ENCODE data around the gene SMAD2.
A peak's percentile ranks its signal among the peaks of the same experiment; 100 is the strongest.

The SMAD2 gene

GRCh38 chr18:47953471-47953931 is 23.0 kb upstream of the SMAD2 start:
- TF ChIP-seq CSRNP3 (CRISPR knock-in tag; IDR thresholded peaks at IDR 0.05) (no peak), CSDC2 (CRISPR knock-in tag; IDR thresholded peaks at IDR 0.05) (no peak), BACH2 (CRISPR knock-in tag; IDR thresholded peaks at IDR 0.05; ENCODE audit: borderline replicate concordance) (no peak), PPARA (CRISPR knock-in tag; IDR thresholded peaks at IDR 0.05; ENCODE audit: borderline replicate concordance) (no peak), ZNF70 (CRISPR knock-in tag; IDR thresholded peaks at IDR 0.05) (no peak), CREB5 (CRISPR knock-in tag; IDR thresholded peaks at IDR 0.05; ENCODE audit: low read depth) (no peak), ISL1 (CRISPR knock-in tag; IDR thresholded peaks at IDR 0.05) (no peak), GLIS3 (CRISPR knock-in tag; IDR thresholded peaks at IDR 0.05) (no peak), ZNF8 (CRISPR knock-in tag; IDR thresholded peaks at IDR 0.05) (no peak), ARNTL (CRISPR knock-in tag; IDR thresholded peaks at IDR 0.05; ENCODE audit: borderline replicate concordance, low read depth) (no peak), ZFP3 (CRISPR knock-in tag; IDR thresholded peaks at IDR 0.05) (no peak), PATZ1 (CRISPR knock-in tag; IDR thresholded peaks at IDR 0.05; ENCODE audit: borderline replicate concordance) (no peak), POU6F1 (CRISPR knock-in tag; IDR thresholded peaks at IDR 0.05; ENCODE audit: borderline replicate concordance, low read depth) (no peak), ZNF565 (CRISPR knock-in tag; conservative IDR thresholded peaks at IDR 0.05; ENCODE audit: low read depth) (no peak), RARB (CRISPR knock-in tag; IDR thresholded peaks at IDR 0.05) (no peak), ESRRG (CRISPR knock-in tag; IDR thresholded peaks at IDR 0.05) (no peak)
- ATAC-seq: peak; percentile 39; the same call in 1 of the 3 replicates

GRCh38 chr18:47950511-47950910 is 20.1 kb upstream of the SMAD2 start:
- no peak for TF ChIP-seq ARNTL (CRISPR knock-in tag; IDR thresholded peaks at IDR 0.05; ENCODE audit: borderline replicate concordance, low read depth)
- no peak for TF ChIP-seq CSRNP3 (CRISPR knock-in tag; IDR thresholded peaks at IDR 0.05)
- no peak for TF ChIP-seq OSR1 (CRISPR knock-in tag; IDR thresholded peaks at IDR 0.05)
- no peak for TF ChIP-seq ZFP3 (CRISPR knock-in tag; IDR thresholded peaks at IDR 0.05)
- TF ChIP-seq PATZ1 (CRISPR knock-in tag; IDR thresholded peaks at IDR 0.05; ENCODE audit: borderline replicate concordance): no peak
- no peak for TF ChIP-seq ZC3H10 (CRISPR knock-in tag; IDR thresholded peaks at IDR 0.05)
- no peak for TF ChIP-seq ESRRG (CRISPR knock-in tag; IDR thresholded peaks at IDR 0.05)
- TF ChIP-seq TSHZ2 (CRISPR knock-in tag; IDR thresholded peaks at IDR 0.05): no peak
- no peak for TF ChIP-seq TOX (CRISPR knock-in tag; IDR thresholded peaks at IDR 0.05; ENCODE audit: borderline replicate concordance)
- no peak for TF ChIP-seq ZNF565 (CRISPR knock-in tag; conservative IDR thresholded peaks at IDR 0.05; ENCODE audit: low read depth)
- no peak for TF ChIP-seq PPARA (CRISPR knock-in tag; IDR thresholded peaks at IDR 0.05; ENCODE audit: borderline replicate concordance)
- TF ChIP-seq ZNF70 (CRISPR knock-in tag; IDR thresholded peaks at IDR 0.05): no peak
- ATAC-seq: no peak

Measured in SK-N-SH treated with all-trans-retinoic acid at 6 μM for 48 hours (cell line).